HEK293T (cell line): ENCODE measurements around the gene PRMT7.

ENCODE experiments used
- BHLHE40 ChIP-seq: fragments of 450-650 bp; IDR thresholded peaks from 2 replicates; pipeline ENCODE4 v1.6.1; 2016; ENCODE audit warnings: mild to moderate bottlenecking, moderate library complexity, borderline replicate concordance
- ELF4 ChIP-seq: fragments of 450-650 bp; IDR thresholded peaks from 2 replicates; pipeline ENCODE4 v1.6.1; 2017; ENCODE audit warnings: antibody characterized with exemption
- FOXM1 ChIP-seq: fragments of 450-650 bp; IDR thresholded peaks from 2 replicates; pipeline ENCODE4 v1.6.1; 2017; ENCODE audit warnings: mild to moderate bottlenecking, borderline replicate concordance
- HDGF ChIP-seq: fragments of 450-650 bp; IDR thresholded peaks from 2 replicates; pipeline ENCODE4 v1.6.1; 2017; ENCODE audit warnings: antibody characterized with exemption, borderline replicate concordance
- L3MBTL2 ChIP-seq: fragments of 450-650 bp; conservative IDR thresholded peaks from 2 replicates; pipeline ENCODE4 v1.6.1; 2016; ENCODE audit warnings: mild to moderate bottlenecking
- LEF1 ChIP-seq: fragments of 450-650 bp; IDR thresholded peaks from 2 replicates; pipeline ENCODE4 v1.6.1; 2017; ENCODE audit warnings: mild to moderate bottlenecking, borderline replicate concordance
- NFRKB ChIP-seq: fragments of 450-650 bp; IDR thresholded peaks from 2 replicates; pipeline ENCODE4 v1.6.1; 2016; ENCODE audit warnings: mild to moderate bottlenecking, moderate library complexity
- SP1 ChIP-seq: fragments of 450-650 bp; IDR thresholded peaks from 2 replicates; pipeline ENCODE4 v1.6.1; 2017
- SUZ12 ChIP-seq: fragments of 450-650 bp; IDR thresholded peaks from 2 replicates; pipeline ENCODE4 v1.6.1; 2016; ENCODE audit warnings: mild to moderate bottlenecking
- TARDBP ChIP-seq: fragments of 450-650 bp; IDR thresholded peaks from 2 replicates; pipeline ENCODE4 v1.6.1; 2016

- no peak for TF ChIP-seq HDGF
- no peak for TF ChIP-seq SP1
- TF ChIP-seq LEF1, result no peak
- TF ChIP-seq BHLHE40, result no peak
- no peak for TF ChIP-seq FOXM1
- no peak for TF ChIP-seq ELF4
- TF ChIP-seq NFRKB, result no peak
- TF ChIP-seq SUZ12, result no peak
- no peak for TF ChIP-seq L3MBTL2
- no peak for TF ChIP-seq TARDBP
Observed at GRCh38 chr16:68309799-68310198, 1.0 kb upstream of the PRMT7 start.
